Left renal cortex interstitium (tissue), 4 donors: ENCODE results near the gene GABARAPL1. TPM values are rescaled to one million over a fixed set of nuclear protein-coding genes. Genes with fewer than 3 reads are reported as not detected.
A peak's percentile ranks its signal among the peaks of the same experiment; 100 is the strongest.

Experiments
- DNase-seq, 4 donors: peaks; one replicate each; pipeline ENCODE4 v3.0.0-alpha.2; 2013; ENCODE audit warnings: low read depth in 4 of 4, low spot score in 2 of 4, missing footprints in 1 of 4
- polyA plus RNA-seq, 4 donors: library from polyadenylated mRNA; unstranded; fragments of 120-200 nt; gene quantifications; one replicate each; pipeline ENCODE4 v1.2.1, GENCODE V29; 2013; ENCODE audit not compliant: insufficient read length in 4 of 4

The GABARAPL1 gene
- polyA plus RNA-seq, 4 donors, result 54.4 to 88.9 (median 75.0) TPM

DNA sequence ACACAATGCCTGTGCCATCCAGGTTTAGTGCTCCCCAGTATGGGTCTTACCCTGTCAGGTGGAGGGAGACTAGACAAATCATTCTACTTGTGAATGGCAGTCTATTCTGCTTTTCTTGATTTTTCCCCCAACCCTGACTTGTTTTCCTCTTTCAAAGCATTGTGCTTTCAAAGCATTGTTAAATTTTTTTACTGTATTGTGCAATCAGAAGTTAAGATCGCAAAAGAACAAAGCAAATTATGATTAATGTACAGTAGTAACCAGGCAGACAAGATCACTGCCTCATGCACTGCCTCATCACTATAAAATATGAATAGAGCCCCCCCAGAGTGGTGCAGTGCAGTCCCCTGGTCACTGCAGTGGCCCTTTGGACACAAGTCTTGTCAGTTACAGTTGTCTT is 14.1 kb downstream of the GABARAPL1 start:
- no peak for DNase-seq

- no peak for DNase-seq
These were observed 15.0 kb downstream of the GABARAPL1 start for GRCh38 chr12:10227648-10228047.

DNA sequence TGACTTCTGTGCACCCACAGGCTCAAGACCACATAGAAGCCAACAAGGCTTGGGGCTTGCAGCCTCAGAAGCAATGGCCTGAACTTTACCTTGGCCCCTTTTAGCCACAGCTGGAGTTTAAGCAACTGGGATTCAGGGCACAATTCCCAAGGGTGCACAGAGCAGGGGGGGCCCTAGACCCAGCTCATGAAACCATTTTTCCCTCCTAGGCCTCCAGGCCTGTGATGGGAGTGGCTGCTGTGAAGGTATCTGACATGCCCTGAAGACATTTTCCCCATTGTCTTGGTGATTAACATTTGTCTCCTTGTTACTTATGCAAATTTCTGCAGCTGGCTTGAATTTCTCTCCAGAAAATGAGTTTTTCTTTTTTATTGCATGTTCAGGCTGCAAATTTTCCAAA is 21.9 kb downstream of the GABARAPL1 start:
- DNase-seq, result no peak

GRCh38 chr12:10235761-10236631 is 23.3 kb downstream of the GABARAPL1 start:
- DNase-seq, result peak in 1 of 4 donors; percentile 11

DNA sequence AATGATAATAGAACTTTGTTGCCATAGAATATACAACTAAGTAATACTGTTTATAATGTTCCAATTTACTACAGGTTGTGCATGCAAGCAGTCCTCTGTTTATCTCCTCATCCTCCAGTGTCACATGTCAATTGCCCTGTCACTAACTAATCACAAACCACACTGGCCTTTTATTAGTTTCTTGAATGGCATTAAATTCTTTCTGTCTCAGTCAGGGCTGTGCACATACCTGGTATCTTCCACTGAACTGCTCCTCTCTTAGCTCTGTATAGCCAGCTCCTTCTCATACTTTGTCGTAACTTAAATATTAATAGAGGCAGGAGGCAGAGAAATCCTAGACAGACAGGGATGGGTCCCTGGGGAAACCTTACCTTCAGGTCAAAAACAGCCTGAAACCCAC is 24.0 kb downstream of the GABARAPL1 start:
- no peak for DNase-seq

- no peak for DNase-seq
These were observed 25.8 kb downstream of the GABARAPL1 start for GRCh38 chr12:10238526-10238925.

GRCh38 chr12:10241290-10241689 is 28.6 kb downstream of the GABARAPL1 start:
- DNase-seq, result no peak

DNA sequence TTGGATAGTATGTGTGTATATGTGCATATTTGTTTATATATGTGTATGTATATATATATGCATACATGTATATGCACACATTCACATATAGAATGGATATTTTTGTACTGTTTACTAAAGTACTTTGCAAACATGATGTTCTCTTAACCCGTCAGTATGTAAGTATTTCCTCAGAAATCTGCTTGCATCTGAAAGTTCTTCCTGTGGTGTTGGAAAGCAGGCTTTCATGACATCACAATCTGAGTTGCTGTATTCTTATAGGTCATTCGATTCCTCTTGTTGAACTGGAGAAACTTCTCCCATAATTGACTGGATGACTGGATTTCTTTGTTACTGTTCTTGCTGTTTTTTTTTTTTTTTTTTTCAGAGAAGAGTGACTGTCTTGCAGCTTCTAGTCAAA is 29.1 kb downstream of the GABARAPL1 start:
- DNase-seq, result no peak

DNA sequence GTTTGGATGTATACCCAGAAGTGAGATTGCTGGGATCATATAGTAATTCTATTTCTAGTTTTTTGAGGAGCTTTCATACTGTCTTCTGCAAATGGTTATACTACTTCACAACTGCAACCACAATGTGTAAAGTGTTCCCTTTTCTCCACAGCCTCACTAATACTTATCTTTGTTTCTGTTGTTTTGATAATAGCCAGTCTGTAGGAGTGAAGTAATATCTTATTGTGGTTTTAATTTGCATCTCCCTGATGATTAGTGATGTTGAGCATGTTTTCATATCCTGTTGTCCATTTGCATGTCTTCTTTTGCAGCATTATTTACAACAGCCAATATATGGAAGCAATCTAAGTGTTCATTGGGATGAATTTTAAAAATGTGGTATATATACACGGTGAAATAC is 29.9 kb downstream of the GABARAPL1 start:
- no peak for DNase-seq

- DNase-seq, result no peak
These were observed 31.3 kb downstream of the GABARAPL1 start for GRCh38 chr12:10243818-10244520.

- DNase-seq, result no peak
These were observed 34.9 kb downstream of the GABARAPL1 start for GRCh38 chr12:10247436-10248058.

- DNase-seq, result no peak
These were observed 37.2 kb downstream of the GABARAPL1 start for GRCh38 chr12:10249690-10250455.

- no peak for DNase-seq
These were observed 39.0 kb downstream of the GABARAPL1 start for GRCh38 chr12:10251669-10252068.

- DNase-seq, result no peak
These were observed 39.5 kb downstream of the GABARAPL1 start for GRCh38 chr12:10252201-10252600.

GRCh38 chr12:10256064-10256463 is 43.4 kb downstream of the GABARAPL1 start:
- DNase-seq, result no peak

- no peak for DNase-seq
These were observed 48.2 kb downstream of the GABARAPL1 start for GRCh38 chr12:10260927-10261326.

- DNase-seq, result no peak
These were observed 55.4 kb downstream of the GABARAPL1 start for GRCh38 chr12:10268037-10268436.

DNA sequence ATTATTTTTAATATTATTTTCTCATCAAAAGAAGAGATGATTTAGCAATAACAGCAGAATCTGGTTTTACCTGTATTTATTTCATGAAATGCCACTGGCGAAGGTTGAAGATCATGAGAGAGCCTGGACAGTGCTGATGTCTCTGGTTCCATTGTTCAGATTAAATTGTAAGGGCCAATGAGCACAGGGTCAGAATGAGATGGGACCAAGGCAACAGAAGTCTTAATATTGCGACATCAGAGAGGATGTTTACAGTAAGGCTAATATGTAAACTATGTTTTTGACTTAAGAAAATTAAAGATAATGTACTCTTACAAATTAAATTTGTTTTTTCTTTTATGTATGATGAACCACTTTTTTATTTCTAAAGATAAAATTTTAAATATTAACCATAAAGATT is 59.8 kb downstream of the GABARAPL1 start:
- DNase-seq, result no peak
